ENCODE measurements around the gene CUBN.

DNA sequence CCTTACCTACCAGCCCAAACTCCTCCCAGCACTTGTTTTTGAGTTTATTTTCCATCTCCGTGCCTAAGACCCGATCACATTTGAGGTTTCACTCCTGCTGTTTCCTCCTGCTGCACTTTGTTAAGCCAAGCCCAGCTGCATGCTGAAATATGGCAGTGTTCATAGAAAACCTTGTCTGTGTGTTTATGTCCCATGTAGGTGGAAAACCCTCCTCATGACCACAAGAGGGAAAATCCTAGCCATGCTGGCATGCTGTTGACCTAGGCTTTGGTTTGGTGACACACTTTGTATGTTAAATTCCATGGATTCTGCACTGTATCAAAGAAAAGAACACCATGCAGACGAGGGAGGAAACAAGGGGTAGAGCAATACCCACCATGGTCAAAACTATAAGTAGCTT is 154.4 kb downstream of the CUBN start:
- TF ChIP-seq, protein P1, sequence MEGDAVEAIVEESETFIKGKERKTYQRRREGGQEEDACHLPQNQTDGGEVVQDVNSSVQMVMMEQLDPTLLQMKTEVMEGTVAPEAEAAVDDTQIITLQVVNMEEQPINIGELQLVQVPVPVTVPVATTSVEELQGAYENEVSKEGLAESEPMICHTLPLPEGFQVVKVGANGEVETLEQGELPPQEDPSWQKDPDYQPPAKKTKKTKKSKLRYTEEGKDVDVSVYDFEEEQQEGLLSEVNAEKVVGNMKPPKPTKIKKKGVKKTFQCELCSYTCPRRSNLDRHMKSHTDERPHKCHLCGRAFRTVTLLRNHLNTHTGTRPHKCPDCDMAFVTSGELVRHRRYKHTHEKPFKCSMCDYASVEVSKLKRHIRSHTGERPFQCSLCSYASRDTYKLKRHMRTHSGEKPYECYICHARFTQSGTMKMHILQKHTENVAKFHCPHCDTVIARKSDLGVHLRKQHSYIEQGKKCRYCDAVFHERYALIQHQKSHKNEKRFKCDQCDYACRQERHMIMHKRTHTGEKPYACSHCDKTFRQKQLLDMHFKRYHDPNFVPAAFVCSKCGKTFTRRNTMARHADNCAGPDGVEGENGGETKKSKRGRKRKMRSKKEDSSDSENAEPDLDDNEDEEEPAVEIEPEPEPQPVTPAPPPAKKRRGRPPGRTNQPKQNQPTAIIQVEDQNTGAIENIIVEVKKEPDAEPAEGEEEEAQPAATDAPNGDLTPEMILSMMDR (IDR thresholded peaks at IDR 0.05; ENCODE audit: insufficient read depth, low read depth, low read length) = no peak
- TF ChIP-seq EZH2 (IDR thresholded peaks at IDR 0.05; ENCODE audit: insufficient read depth, low read length) = no peak

Measured in astrocyte (in vitro differentiated cells and primary cell).